Right lobe of liver (tissue), 4 donors: ENCODE results near the gene MAP3K13.

Experiments used
- CTCF ChIP-seq, 4 donors: fragments of 200-600 bp in 3 of 4; fragments of 450-650 bp in 1 of 4; IDR thresholded peaks; one replicate each; pipeline versions ENCODE4 v1.5.1 to v1.8.0; 2016 to 2022; ENCODE audit warnings: antibody characterized with exemption in 4 of 4, mild to moderate bottlenecking in 2 of 4
- POLR2A ChIP-seq: fragments of 450-650 bp; IDR thresholded peaks from one replicate; pipeline ENCODE4 v1.6.1; 2017; ENCODE audit warnings: antibody characterized with exemption, mild to moderate bottlenecking
- donor health status: DM: no; HTN: no; CAD: no.
- donor health status: DM: no; HTN: no; CAD: no.
- donor health status: DM: no; HTN: yes; CAD: no.

GRCh38 chr3:185382154-185382553, 19.2 kb downstream of the MAP3K13 start:
- no peak for TF ChIP-seq CTCF (IDR thresholded peaks at IDR 0.05)
- TF ChIP-seq POLR2A: no peak
